GM21381 (cell line): ENCODE results near the gene PRSS50.

ENCODE experiments used
- ATAC-seq: cut with Tn5 transposase; IDR thresholded peaks from one replicate; pipeline ENCODE4 v1.9.1; 2021; ENCODE audit warnings: mild to moderate bottlenecking, moderate library complexity; ENCODE audit not compliant: unreplicated experiment

PRSS50 gene

DNA sequence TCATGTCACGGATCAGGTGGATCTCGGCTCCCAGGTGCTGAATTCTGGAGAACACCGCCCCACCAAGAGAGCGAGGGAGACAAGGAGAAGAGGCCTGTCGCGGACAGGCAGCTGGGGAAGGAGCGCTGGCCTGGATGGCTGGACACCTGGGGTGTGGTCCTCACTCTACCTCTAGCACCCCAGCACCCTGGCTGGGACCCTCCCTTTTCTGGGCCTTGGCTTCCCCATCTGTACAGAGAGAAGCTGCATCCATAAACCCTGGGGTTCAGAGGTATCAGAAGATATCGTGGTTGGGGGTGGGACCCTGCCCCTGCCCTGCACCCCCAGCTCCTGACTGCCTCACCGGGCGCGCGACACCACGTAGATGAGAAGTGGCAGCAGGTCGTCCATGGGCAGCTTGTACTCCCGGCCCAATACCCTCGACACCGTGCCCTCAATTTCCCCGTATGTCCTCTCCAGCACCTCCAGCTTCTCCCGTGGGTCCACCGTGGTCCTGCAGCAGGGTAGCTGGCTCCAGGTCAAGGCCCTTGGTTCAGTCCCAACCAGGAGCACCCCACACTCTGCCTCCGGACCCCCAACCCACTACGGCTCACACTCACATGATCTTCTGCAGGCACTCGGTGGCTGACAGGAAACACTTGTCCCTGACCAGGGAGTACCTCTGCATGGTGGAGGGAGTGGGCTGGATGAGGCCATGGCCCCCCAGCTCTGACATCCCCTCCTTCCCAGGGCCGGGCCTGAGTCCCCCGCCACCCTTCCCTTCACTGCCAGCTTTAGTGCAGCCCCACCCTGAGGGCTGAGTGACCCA, 45.9 kb downstream of the PRSS50 start:
- no peak for ATAC-seq

DNA sequence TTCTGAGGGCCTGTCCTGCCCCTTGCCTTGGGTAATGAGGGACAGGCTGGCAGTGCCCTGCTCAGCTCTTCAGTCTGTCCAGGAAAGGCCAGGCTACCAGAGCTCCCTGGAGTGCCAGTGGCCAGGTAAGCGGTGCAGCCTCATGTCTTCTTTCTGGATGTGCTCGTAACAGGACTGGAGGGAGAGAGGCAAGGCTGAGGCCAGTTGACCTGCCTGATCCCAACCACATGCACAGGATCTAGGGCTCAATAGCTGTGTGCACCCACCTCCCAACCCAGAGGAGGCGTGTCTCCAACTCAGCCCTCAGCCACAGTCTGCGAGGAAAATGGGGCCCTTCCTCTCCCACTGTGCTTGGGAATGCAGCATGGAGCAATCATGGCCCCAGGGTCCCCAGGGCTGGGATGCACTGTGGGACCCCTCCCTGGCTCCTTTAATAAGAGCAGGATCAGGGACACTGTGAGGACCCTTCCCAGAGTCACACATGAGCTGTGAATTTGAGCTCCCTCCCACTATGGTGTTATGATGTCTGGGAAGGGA, 46.7 kb downstream of the PRSS50 start:
- ATAC-seq: no peak

GRCh38 chr3:46670000-46670890, 47.4 kb downstream of the PRSS50 start:
- ATAC-seq: no peak

- ATAC-seq: no peak
Measured at GRCh38 chr3:46669191-46669999, 48.3 kb downstream of the PRSS50 start.

GRCh38 chr3:46668591-46668990, 49.1 kb downstream of the PRSS50 start:
- no peak for ATAC-seq

DNA sequence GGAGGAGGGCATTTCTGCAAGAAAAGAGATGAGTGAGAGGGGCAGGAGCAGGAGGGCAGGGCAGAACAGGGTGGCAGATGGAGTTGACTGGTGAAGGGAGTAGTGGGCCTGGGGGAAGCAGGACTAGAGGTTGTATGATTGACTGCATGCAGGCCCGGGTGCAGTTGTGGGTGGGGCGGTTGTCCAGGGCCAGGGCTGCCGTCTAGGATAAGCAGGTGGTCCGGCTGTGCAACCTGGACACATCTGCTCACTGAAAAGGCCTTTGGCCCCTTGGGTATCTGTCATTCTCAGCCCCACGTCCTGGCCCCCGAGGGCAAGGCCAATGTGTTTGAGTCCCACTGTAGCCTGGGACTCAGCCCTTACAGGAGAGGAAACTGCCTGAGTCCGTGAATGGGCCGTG, 49.6 kb downstream of the PRSS50 start:
- ATAC-seq: no peak

- no peak for ATAC-seq
Measured at GRCh38 chr3:46667657-46668056, 50.0 kb downstream of the PRSS50 start.

DNA sequence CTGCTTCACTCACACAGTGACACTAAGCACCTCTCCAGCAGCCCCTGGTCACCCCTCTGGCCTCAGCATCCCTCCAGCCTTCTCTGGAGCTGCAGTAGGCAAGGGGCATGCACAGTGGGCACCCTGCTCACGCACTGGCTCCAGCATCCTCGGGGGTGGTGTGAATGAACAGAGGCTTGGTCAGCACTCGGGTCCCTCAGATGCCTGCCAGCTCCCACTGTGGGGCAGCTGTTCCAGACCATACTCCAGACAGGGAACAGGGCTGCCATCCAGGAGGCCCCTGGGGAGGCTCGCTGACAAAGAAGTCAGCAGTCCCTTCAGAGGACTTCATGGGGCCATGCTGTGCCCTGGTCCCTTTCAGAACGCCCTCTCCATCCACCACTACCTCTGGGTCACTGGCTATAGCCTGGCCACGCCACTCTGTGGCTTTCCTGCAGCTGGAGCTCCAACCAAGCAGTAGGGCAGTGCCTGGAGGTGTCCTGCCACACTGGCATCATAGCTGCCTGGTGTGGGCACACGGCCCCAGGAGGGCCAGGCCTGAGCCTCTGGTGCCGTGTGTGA, 50.5 kb downstream of the PRSS50 start:
- ATAC-seq: no peak

DNA sequence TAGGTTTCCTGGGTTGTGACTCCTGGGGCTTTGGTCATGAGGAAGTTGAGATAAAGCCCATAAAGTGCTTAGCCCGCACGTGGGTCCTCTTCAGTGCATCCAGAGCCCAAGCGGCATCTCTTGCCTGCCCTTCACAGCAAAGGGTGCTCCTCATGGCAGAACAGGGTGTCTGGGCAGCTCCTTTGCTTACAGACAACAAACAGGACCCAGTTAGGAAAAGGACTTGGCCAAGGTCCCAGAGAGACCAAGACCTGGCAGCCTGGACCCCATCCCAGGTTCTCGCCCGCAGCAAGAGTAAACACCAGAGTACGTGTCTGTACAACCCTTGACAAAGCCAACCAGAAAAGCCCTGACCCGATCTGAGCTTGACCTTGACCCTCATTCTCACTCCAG, 51.2 kb downstream of the PRSS50 start:
- ATAC-seq: no peak

DNA sequence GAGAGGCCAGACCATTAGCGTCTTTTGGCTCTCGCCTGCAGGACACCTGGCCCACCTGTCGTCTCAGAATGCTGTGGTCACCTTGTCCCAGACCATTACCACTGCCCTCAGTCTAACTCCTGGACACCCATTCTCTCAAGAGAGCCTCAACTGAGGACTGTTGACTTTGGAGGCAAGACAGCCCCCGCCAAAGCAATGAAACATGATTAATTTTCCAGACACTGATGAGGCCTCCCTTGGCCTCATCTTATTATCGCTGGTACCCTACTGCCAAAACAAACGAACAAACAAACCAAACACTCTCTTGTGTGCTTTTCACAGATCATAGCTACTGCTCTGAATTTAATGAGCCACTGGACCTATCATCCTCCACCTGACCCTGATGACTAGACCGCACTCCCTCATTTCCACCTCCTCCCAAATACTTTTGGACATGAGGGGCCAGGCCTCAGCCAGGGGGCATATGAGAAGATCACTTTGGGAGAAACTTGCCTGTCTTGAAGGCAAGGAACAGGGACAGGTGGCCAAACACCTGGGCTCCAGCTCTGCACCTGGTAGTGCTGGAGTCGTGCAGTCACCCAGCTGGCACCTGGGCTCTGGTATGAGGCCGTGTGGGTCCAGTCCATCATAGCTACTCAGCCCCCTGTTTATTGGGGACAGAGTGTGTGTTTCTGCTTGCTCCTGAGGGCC, 51.8 kb downstream of the PRSS50 start:
- ATAC-seq: no peak

DNA sequence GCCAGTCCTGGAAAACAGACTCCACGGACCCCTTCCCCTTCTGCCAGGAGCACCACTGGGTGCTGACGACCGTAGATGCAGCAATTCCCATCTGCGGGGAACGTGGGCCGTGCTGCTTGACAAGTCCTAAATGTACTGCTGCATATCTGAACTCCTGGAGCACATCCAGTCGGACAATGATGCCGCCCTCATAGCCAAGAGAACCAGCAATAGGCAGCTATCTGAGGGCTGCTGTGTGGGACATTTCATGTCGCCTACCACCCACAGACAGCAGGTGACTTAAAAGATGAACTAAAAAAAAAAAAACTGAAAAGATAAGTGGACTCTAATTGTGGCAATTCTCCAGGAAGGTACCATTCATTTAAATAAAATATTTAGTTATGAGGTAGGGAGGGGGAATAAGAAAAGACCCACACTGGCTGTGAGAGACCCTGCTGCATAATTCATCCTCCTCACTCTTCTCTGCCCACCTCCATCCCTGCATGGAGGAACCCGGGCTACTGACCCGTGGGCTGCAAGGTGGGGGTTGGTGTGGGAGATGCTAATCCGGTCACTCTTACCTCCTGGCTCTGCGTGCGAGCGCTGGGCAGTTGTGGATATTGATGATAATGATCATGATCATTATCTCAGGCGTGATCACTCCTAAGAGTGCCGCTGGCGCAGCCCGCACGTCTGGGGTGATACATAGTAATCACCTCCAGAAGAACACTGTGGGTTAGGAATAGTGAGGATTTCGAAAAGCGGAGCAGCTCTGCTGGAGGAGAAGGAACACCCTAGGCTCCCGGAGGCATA, 52.5 kb downstream of the PRSS50 start:
- no peak for ATAC-seq

GRCh38 chr3:46664188-46664970, 53.3 kb downstream of the PRSS50 start:
- no peak for ATAC-seq

DNA sequence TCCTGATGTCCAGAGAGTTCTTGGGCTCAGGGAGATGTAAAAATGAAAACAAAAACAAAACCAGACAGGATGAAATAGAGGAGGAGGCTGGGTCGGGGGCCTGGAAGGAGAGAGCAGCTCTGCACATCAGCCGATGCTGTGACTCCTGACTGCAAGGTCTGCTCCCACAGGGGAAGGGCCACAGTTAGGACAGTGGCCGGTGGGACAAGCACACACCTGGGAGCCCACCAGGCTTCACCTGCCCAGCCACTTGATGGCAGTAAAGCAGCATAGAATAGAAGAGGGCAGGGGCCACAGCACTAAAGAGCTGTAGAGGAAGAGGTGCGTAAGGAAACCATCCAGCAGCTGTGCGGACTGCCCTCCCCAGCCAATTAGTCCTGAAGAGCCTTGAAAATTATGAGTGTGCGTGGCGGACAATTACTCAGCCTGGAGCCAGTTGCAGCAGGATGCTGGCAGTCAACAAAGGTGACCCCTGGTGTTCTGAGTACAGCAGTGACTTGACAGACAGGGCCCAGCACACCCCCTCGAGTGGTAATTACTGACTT, 54.0 kb downstream of the PRSS50 start:
- no peak for ATAC-seq

- ATAC-seq: no peak
Measured at GRCh38 chr3:46662771-46663551, 54.7 kb downstream of the PRSS50 start.
